Measurements from ENCODE around the gene FILIP1L. TPM values are rescaled to one million over a fixed set of nuclear protein-coding genes. Genes with fewer than 3 reads are reported as not detected.

The FILIP1L gene
- total and polyA plus RNA-seq, 2 of the 13 experiments (the other 11 are each of a cell fraction or from before 2014, with no cell fraction given): 8.1 to 187 TPM

DNA sequence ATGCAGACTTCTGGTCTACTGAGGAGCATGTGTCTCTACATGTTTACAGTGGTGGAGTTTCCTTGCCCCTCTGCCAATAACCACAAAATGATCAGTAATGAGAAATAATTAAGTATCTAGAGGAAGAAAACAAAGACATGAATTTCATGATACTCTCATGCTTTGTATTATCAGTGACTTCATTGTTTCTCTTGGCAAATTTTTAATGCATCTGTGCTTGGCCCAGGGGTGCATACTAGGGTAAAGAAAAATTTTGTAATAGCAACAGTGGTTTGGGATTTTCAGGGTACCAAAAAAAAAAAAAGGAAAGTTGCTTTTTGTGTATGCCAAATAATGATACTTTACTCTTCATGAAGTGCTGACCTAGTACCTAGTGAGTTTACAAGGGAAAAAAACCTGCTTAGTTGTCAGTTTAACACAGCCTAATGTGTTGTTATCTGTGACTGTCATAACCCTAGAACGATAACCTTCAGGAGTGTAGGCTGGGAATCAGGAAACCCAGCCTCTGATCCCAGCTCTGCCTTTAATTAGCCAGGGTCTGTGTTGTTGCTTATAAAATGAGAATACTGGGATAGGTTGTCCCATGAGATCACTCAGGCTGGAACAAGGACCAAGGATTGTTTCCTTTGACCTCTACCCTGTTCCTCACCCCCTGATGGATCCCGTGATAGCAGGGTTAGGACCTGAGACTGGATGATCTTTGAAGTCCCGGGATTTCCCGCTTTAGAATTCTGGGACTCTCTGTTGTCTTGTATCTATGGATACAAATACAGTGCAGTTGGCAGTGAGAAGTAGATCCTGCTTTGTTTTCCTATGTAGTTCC lies 179.1 kb downstream of the FILIP1L start (continued):
- no peak for TF ChIP-seq SOX13 (IDR thresholded peaks at IDR 0.05)
- peak in 1 of 2 experiments; percentile 74; a peak in 2 of 4 replicates for TF ChIP-seq SOX13 (CRISPR knock-in tag; conservative IDR thresholded peaks at IDR 0.05 in 1 of 2, IDR thresholded peaks at IDR 0.05 in 1 of 2)
- TF ChIP-seq, protein P1, sequence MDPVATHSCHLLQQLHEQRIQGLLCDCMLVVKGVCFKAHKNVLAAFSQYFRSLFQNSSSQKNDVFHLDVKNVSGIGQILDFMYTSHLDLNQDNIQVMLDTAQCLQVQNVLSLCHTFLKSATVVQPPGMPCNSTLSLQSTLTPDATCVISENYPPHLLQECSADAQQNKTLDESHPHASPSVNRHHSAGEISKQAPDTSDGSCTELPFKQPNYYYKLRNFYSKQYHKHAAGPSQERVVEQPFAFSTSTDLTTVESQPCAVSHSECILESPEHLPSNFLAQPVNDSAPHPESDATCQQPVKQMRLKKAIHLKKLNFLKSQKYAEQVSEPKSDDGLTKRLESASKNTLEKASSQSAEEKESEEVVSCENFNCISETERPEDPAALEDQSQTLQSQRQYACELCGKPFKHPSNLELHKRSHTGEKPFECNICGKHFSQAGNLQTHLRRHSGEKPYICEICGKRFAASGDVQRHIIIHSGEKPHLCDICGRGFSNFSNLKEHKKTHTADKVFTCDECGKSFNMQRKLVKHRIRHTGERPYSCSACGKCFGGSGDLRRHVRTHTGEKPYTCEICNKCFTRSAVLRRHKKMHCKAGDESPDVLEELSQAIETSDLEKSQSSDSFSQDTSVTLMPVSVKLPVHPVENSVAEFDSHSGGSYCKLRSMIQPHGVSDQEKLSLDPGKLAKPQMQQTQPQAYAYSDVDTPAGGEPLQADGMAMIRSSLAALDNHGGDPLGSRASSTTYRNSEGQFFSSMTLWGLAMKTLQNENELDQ (CRISPR knock-in tag; IDR thresholded peaks at IDR 0.05; ENCODE audit: borderline replicate concordance): no peak
- TF ChIP-seq NCOA2 (CRISPR knock-in tag; IDR thresholded peaks at IDR 0.05): peak; percentile 60; the same call in 1 of the 2 replicates
- no peak for TF ChIP-seq HNRNPLL (IDR thresholded peaks at IDR 0.05; ENCODE audit: low read depth, low read length, poor library complexity, severe bottlenecking)
- peak; percentile 34; the same call in 1 of the 3 replicates for TF ChIP-seq MXI1 (IDR thresholded peaks at IDR 0.05; ENCODE audit: borderline replicate concordance, low read depth, low read length)
- TF ChIP-seq, protein P2, sequence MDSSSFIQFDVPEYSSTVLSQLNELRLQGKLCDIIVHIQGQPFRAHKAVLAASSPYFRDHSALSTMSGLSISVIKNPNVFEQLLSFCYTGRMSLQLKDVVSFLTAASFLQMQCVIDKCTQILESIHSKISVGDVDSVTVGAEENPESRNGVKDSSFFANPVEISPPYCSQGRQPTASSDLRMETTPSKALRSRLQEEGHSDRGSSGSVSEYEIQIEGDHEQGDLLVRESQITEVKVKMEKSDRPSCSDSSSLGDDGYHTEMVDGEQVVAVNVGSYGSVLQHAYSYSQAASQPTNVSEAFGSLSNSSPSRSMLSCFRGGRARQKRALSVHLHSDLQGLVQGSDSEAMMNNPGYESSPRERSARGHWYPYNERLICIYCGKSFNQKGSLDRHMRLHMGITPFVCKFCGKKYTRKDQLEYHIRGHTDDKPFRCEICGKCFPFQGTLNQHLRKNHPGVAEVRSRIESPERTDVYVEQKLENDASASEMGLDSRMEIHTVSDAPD (CRISPR knock-in tag; IDR thresholded peaks at IDR 0.05): no peak
- no peak for TF ChIP-seq MIER2 (CRISPR knock-in tag; IDR thresholded peaks at IDR 0.05)
- 0 out of 2 replicates have a peak, but pooled peaks have one; percentile 30 for TF ChIP-seq ZNF331 (CRISPR knock-in tag; IDR thresholded peaks at IDR 0.05)
- TF ChIP-seq ZMYM4 (CRISPR knock-in tag; IDR thresholded peaks at IDR 0.05): peak; percentile 77
- TF ChIP-seq, protein P3, sequence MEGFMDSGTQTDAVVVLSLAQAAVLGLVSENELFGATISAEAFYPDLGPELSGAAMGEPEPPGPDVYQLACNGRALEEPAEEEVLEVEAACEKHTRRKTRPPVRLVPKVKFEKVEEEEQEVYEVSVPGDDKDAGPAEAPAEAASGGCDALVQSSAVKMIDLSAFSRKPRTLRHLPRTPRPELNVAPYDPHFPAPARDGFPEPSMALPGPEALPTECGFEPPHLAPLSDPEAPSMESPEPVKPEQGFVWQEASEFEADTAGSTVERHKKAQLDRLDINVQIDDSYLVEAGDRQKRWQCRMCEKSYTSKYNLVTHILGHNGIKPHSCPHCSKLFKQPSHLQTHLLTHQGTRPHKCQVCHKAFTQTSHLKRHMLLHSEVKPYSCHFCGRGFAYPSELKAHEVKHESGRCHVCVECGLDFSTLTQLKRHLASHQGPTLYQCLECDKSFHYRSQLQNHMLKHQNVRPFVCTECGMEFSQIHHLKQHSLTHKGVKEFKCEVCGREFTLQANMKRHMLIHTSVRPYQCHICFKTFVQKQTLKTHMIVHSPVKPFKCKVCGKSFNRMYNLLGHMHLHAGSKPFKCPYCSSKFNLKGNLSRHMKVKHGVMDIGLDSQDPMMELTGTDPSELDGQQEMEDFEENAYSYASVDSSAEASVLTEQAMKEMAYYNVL (CRISPR knock-in tag; IDR thresholded peaks at IDR 0.05; ENCODE audit: borderline replicate concordance): no peak
- TF ChIP-seq ZZZ3 (CRISPR knock-in tag; IDR thresholded peaks at IDR 0.05; ENCODE audit: borderline replicate concordance): no peak
- TF ChIP-seq, protein P4, sequence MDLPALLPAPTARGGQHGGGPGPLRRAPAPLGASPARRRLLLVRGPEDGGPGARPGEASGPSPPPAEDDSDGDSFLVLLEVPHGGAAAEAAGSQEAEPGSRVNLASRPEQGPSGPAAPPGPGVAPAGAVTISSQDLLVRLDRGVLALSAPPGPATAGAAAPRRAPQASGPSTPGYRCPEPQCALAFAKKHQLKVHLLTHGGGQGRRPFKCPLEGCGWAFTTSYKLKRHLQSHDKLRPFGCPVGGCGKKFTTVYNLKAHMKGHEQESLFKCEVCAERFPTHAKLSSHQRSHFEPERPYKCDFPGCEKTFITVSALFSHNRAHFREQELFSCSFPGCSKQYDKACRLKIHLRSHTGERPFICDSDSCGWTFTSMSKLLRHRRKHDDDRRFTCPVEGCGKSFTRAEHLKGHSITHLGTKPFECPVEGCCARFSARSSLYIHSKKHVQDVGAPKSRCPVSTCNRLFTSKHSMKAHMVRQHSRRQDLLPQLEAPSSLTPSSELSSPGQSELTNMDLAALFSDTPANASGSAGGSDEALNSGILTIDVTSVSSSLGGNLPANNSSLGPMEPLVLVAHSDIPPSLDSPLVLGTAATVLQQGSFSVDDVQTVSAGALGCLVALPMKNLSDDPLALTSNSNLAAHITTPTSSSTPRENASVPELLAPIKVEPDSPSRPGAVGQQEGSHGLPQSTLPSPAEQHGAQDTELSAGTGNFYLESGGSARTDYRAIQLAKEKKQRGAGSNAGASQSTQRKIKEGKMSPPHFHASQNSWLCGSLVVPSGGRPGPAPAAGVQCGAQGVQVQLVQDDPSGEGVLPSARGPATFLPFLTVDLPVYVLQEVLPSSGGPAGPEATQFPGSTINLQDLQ (CRISPR knock-in tag; IDR thresholded peaks at IDR 0.05): no peak
- TF ChIP-seq KLF16 (CRISPR knock-in tag; IDR thresholded peaks at IDR 0.05): 0 out of 4 replicates have a peak, but pooled peaks of 1 of the 2 experiments have one; percentile 31
- TF ChIP-seq TOE1 (CRISPR knock-in tag; IDR thresholded peaks at IDR 0.05): no peak
- peak; percentile 91 for TF ChIP-seq SOX5 (CRISPR knock-in tag; IDR thresholded peaks at IDR 0.05; ENCODE audit: borderline replicate concordance)
- no peak for TF ChIP-seq SKI (IDR thresholded peaks at IDR 0.05; ENCODE audit: partially characterized antibody)
- TF ChIP-seq RFX3 (CRISPR knock-in tag; IDR thresholded peaks at IDR 0.05): peak; percentile 66
- TF ChIP-seq GFI1 (CRISPR knock-in tag; IDR thresholded peaks at IDR 0.05; ENCODE audit: borderline replicate concordance): peak; percentile 79
- no peak for TF ChIP-seq TMF1 (CRISPR knock-in tag; IDR thresholded peaks at IDR 0.05; ENCODE audit: low read depth)
- no peak for TF ChIP-seq ONECUT2 (CRISPR knock-in tag; IDR thresholded peaks at IDR 0.05)

All from HepG2 (cell line).